WTC11 (cell line): ENCODE results near the gene CSNK1A1L. TPM values are rescaled to one million over a fixed set of nuclear protein-coding genes. Genes with fewer than 3 reads are reported as not detected.

ENCODE experiments used
- ATAC-seq: fragments of 200-7000 bp; cut with Tn5 transposase; 2 replicates; pipeline ENCODE4 v1.10.0; 2021; ENCODE audit warnings: mild to moderate bottlenecking, moderate library complexity
- CTCF ChIA-PET: fragments of 300-600 bp; sonication (Branson Sonifier 250); formaldehyde crosslinking; loops from one replicate; lab custom pipeline; 2021; ENCODE audit warnings: antibody characterized with exemption; lab: Charles Lee
- POLR2A ChIA-PET: fragments of 350-600 bp; sonication (Branson Sonifier 250); formaldehyde crosslinking; loops from one replicate; lab custom pipeline; 2021; ENCODE audit warnings: antibody characterized with exemption; lab: Charles Lee
- DNase-seq: peaks from one replicate; pipeline ENCODE4 v3.0.0; 2021; ENCODE audit warnings: low spot score
- H3K27ac Mint-ChIP-seq: 2 replicates; pipeline ENCODE4 v1.8.0; 2021; ENCODE audit warnings: mixed read lengths
- H3K27me3 Mint-ChIP-seq: 2 replicates; pipeline ENCODE4 v1.8.0; 2021; ENCODE audit warnings: low read depth, mild to moderate bottlenecking, moderate library complexity, mixed read lengths
- H3K36me3 Mint-ChIP-seq: 2 replicates; pipeline ENCODE4 v1.8.0; 2021; ENCODE audit warnings: mixed read lengths
- H3K4me1 Mint-ChIP-seq: 2 replicates; pipeline ENCODE4 v1.8.0; 2022; ENCODE audit warnings: mixed read lengths
- H3K4me3 Mint-ChIP-seq: 2 replicates; pipeline ENCODE4 v1.8.0; 2021; ENCODE audit warnings: mild to moderate bottlenecking, moderate library complexity, mixed read lengths
- H3K9me3 Mint-ChIP-seq: 2 replicates; pipeline ENCODE4 v1.8.0; 2021; ENCODE audit warnings: mixed read lengths
- ATF2 ChIP-seq: sonication (generic); formaldehyde crosslinking; IDR thresholded peaks from 2 replicates; pipeline ENCODE4 v1.8.1; 2022; ENCODE audit warnings: low read depth, missing genetic modification reagents, borderline replicate concordance
- ATF6 ChIP-seq: sonication (generic); formaldehyde crosslinking; IDR thresholded peaks from 2 replicates; pipeline ENCODE4 v1.8.1; 2023; ENCODE audit warnings: mild to moderate bottlenecking, missing genetic modification reagents
- E2F1 ChIP-seq: sonication (generic); formaldehyde crosslinking; IDR thresholded peaks from 2 replicates; pipeline ENCODE4 v1.8.0; 2022; ENCODE audit warnings: mild to moderate bottlenecking, missing genetic modification reagents
- ELF4 ChIP-seq: sonication (generic); formaldehyde crosslinking; IDR thresholded peaks from 2 replicates; pipeline ENCODE4 v1.8.1; 2022; ENCODE audit warnings: low read depth, mild to moderate bottlenecking, moderate library complexity, missing genetic modification reagents
- ETV6 ChIP-seq: sonication (generic); formaldehyde crosslinking; IDR thresholded peaks from 2 replicates; pipeline ENCODE4 v1.8.1; 2022; ENCODE audit warnings: mild to moderate bottlenecking, missing genetic modification reagents
- FOXK1 ChIP-seq: sonication (generic); formaldehyde crosslinking; IDR thresholded peaks from 2 replicates; pipeline ENCODE4 v1.8.0; 2022; ENCODE audit warnings: mild to moderate bottlenecking, moderate library complexity, missing genetic modification reagents
- GTF2I ChIP-seq: fragments of 250-450 bp; sonication (Bioruptor Pico); conservative IDR thresholded peaks from 2 replicates; pipeline ENCODE4 v1.4.0; 2021; ENCODE audit warnings: mild to moderate bottlenecking
- JUN ChIP-seq: sonication (generic); formaldehyde crosslinking; IDR thresholded peaks from 2 replicates; pipeline ENCODE4 v1.8.0; 2023; ENCODE audit warnings: mild to moderate bottlenecking, missing genetic modification reagents
- MXD4 ChIP-seq: fragments of 250-450 bp; sonication (Bioruptor Pico); IDR thresholded peaks from 2 replicates; pipeline ENCODE4 v1.8.0; 2021; ENCODE audit warnings: mild to moderate bottlenecking, moderate library complexity, borderline replicate concordance
- PREB ChIP-seq: sonication (generic); formaldehyde crosslinking; IDR thresholded peaks from 2 replicates; pipeline ENCODE4 v1.8.1; 2022; ENCODE audit warnings: mild to moderate bottlenecking, missing genetic modification reagents, moderate library complexity, borderline replicate concordance
- TEAD4 ChIP-seq: sonication (generic); formaldehyde crosslinking; IDR thresholded peaks from 2 replicates; pipeline ENCODE4 v1.8.0; 2022; ENCODE audit warnings: mild to moderate bottlenecking, missing genetic modification reagents
- ZBTB21 ChIP-seq: sonication (generic); formaldehyde crosslinking; IDR thresholded peaks from 2 replicates; pipeline ENCODE4 v1.8.1; 2023; ENCODE audit warnings: mild to moderate bottlenecking, missing genetic modification reagents, borderline replicate concordance
- ZMAT4 ChIP-seq: fragments of 250-450 bp; sonication (Bioruptor Pico); IDR thresholded peaks from 2 replicates; pipeline ENCODE4 v1.9.0; 2021; ENCODE audit warnings: mild to moderate bottlenecking
- ZNF138 ChIP-seq: sonication (generic); formaldehyde crosslinking; conservative IDR thresholded peaks from 2 replicates; pipeline ENCODE4 v1.8.1; 2022; ENCODE audit warnings: mild to moderate bottlenecking, moderate library complexity, missing genetic modification reagents
- ZNF219 ChIP-seq: sonication (generic); formaldehyde crosslinking; IDR thresholded peaks from 2 replicates; pipeline ENCODE4 v1.8.0; 2023; ENCODE audit warnings: missing genetic modification reagents, mild to moderate bottlenecking, borderline replicate concordance
- ZNF317 ChIP-seq: sonication (generic); formaldehyde crosslinking; IDR thresholded peaks from 2 replicates; pipeline ENCODE4 v1.8.1; 2023; ENCODE audit warnings: low read depth, mild to moderate bottlenecking, moderate library complexity, missing genetic modification reagents, borderline replicate concordance
- ZNF396 ChIP-seq: fragments of 250-450 bp; sonication (Bioruptor Pico); IDR thresholded peaks from 2 replicates; pipeline ENCODE4 v1.8.0; 2021; ENCODE audit warnings: mild to moderate bottlenecking, moderate library complexity, borderline replicate concordance
- total RNA-seq: library from RNA; stranded (reverse); gene quantifications from 3 replicates; pipeline ENCODE4 v1.2.3, GENCODE V29; 2021
- TF ChIP-seq, protein P1 (sequence below): sonication (generic); formaldehyde crosslinking; IDR thresholded peaks from 2 replicates; pipeline ENCODE4 v1.8.1; 2023; ENCODE audit warnings: mild to moderate bottlenecking, missing genetic modification reagents, borderline replicate concordance
- TF ChIP-seq, protein P2 (sequence below): sonication (generic); formaldehyde crosslinking; IDR thresholded peaks from 2 replicates; pipeline ENCODE4 v1.8.1; 2023; ENCODE audit warnings: mild to moderate bottlenecking, missing genetic modification reagents, moderate library complexity
- TF ChIP-seq, protein P3 (sequence below): fragments of 200-600 bp; IDR thresholded peaks from 2 replicates; pipeline ENCODE4 v1.8.0; 2022; ENCODE audit warnings: antibody characterized with exemption

Gene CSNK1A1L
- total RNA-seq, 1 experiment from 2014 or later, result not detected

DNA sequence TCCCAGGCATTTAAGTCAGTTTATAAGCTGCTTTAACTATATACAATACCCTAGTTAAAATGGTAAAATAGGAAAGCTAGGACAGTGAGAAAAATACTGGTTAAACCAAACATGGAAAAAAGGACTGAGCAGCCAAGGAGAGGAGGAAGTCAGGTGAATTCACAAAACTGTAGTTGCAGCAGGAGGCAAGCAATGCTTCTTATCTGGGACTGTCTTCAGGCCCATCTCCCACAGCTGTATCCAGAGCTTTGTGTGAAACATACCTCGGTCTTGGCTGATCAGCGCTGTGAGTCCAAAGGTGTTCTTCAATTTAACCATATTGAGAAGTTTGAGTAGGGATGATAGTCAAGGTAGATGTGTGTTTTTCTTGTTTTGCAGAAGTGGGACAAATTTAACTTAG, 30.3 kb downstream of the CSNK1A1L start:
- Mint-ChIP-seq H3K27me3 (no peaks in the 10 kb centered on the region), H3K9me3 (no peaks in the 10 kb centered on the region)
- no peak for DNase-seq
- TF ChIP-seq, protein P1, sequence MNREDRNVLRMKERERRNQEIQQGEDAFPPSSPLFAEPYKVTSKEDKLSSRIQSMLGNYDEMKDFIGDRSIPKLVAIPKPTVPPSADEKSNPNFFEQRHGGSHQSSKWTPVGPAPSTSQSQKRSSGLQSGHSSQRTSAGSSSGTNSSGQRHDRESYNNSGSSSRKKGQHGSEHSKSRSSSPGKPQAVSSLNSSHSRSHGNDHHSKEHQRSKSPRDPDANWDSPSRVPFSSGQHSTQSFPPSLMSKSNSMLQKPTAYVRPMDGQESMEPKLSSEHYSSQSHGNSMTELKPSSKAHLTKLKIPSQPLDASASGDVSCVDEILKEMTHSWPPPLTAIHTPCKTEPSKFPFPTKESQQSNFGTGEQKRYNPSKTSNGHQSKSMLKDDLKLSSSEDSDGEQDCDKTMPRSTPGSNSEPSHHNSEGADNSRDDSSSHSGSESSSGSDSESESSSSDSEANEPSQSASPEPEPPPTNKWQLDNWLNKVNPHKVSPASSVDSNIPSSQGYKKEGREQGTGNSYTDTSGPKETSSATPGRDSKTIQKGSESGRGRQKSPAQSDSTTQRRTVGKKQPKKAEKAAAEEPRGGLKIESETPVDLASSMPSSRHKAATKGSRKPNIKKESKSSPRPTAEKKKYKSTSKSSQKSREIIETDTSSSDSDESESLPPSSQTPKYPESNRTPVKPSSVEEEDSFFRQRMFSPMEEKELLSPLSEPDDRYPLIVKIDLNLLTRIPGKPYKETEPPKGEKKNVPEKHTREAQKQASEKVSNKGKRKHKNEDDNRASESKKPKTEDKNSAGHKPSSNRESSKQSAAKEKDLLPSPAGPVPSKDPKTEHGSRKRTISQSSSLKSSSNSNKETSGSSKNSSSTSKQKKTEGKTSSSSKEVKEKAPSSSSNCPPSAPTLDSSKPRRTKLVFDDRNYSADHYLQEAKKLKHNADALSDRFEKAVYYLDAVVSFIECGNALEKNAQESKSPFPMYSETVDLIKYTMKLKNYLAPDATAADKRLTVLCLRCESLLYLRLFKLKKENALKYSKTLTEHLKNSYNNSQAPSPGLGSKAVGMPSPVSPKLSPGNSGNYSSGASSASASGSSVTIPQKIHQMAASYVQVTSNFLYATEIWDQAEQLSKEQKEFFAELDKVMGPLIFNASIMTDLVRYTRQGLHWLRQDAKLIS (CRISPR knock-in tag), result no peak
- no peak for TF ChIP-seq E2F1 (CRISPR knock-in tag)
- TF ChIP-seq, protein P2, sequence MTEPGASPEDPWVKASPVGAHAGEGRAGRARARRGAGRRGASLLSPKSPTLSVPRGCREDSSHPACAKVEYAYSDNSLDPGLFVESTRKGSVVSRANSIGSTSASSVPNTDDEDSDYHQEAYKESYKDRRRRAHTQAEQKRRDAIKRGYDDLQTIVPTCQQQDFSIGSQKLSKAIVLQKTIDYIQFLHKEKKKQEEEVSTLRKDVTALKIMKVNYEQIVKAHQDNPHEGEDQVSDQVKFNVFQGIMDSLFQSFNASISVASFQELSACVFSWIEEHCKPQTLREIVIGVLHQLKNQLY (CRISPR knock-in tag), result no peak
- no peak for TF ChIP-seq ATF2 (CRISPR knock-in tag)
- TF ChIP-seq ZNF219 (CRISPR knock-in tag), result no peak
- TF ChIP-seq MXD4 (CRISPR knock-in tag), result no peak
- TF ChIP-seq ZNF138 (CRISPR knock-in tag), result no peak
- TF ChIP-seq TEAD4 (CRISPR knock-in tag), result no peak
- TF ChIP-seq ZNF317 (CRISPR knock-in tag), result no peak
- TF ChIP-seq, all 79 proteins: peak for 0
- Mint-ChIP-seq H3K27ac (0 out of 2 replicates have a peak overlapping the region, but pooled peaks have one; percentile 29), H3K4me1 (peaks cover 8% of the 10 kb centered on the region), H3K36me3 (no peaks in the 10 kb centered on the region), H3K4me3 (no peak overlapping the region)
- CTCF ChIA-PET, result no interaction called here
- peak; percentile 69; the same call in 1 of the 2 replicates for ATAC-seq
- POLR2A ChIA-PET, result interaction anchor here (0.6 kb wide), 1 partner anchor 11 kb away, joined by 6 read pairs; no protein-coding TSS in a partner anchor

GRCh38 chr13:37074703-37075102, 30.8 kb downstream of the CSNK1A1L start:
- H3K36me3 Mint-ChIP-seq, result no peaks in the 10 kb centered on the region
- no peaks in the 10 kb centered on the region for H3K9me3 Mint-ChIP-seq
- no peak overlapping the region for H3K4me3 Mint-ChIP-seq
- DNase-seq (no peak), ATAC-seq (peak; percentile 41)
- H3K27ac Mint-ChIP-seq, result peak overlapping the region; percentile 63; the same call in 1 of the 2 replicates
- peaks cover 8% of the 10 kb centered on the region for H3K4me1 Mint-ChIP-seq
- H3K27me3 Mint-ChIP-seq, result no peaks in the 10 kb centered on the region
- POLR2A ChIA-PET, result no interaction called here
- CTCF ChIA-PET, result no interaction called here
- TF ChIP-seq, protein P3, sequence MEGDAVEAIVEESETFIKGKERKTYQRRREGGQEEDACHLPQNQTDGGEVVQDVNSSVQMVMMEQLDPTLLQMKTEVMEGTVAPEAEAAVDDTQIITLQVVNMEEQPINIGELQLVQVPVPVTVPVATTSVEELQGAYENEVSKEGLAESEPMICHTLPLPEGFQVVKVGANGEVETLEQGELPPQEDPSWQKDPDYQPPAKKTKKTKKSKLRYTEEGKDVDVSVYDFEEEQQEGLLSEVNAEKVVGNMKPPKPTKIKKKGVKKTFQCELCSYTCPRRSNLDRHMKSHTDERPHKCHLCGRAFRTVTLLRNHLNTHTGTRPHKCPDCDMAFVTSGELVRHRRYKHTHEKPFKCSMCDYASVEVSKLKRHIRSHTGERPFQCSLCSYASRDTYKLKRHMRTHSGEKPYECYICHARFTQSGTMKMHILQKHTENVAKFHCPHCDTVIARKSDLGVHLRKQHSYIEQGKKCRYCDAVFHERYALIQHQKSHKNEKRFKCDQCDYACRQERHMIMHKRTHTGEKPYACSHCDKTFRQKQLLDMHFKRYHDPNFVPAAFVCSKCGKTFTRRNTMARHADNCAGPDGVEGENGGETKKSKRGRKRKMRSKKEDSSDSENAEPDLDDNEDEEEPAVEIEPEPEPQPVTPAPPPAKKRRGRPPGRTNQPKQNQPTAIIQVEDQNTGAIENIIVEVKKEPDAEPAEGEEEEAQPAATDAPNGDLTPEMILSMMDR, result no peak
- TF ChIP-seq ZMAT4 (no peak), GTF2I (CRISPR knock-in tag) (no peak), ATF6 (CRISPR knock-in tag) (no peak), PREB (CRISPR knock-in tag) (no peak), ZBTB21 (CRISPR knock-in tag) (no peak), ZNF396 (CRISPR knock-in tag) (no peak), FOXK1 (CRISPR knock-in tag) (no peak), ETV6 (no peak), ELF4 (CRISPR knock-in tag) (no peak), ATF2 (CRISPR knock-in tag) (no peak), JUN (no peak)
